ENCODE results near the gene SMYD1. TPM values are rescaled to one million over a fixed set of nuclear protein-coding genes. Genes with fewer than 3 reads are reported as not detected.

Gene SMYD1
- total RNA-seq, 6 donors from 2014 or later: not detected

- Histone ChIP-seq H3K27ac (no peak overlapping the region), H3K36me3 (peaks cover 0 to 29% (median 12%) of the 10 kb centered on the region in 4 donors), H3K27me3 (no peaks in the 10 kb centered on the region), H3K4me1 (no peaks in the 10 kb centered on the region), H3K9me3 (no peaks in the 10 kb centered on the region), H3K4me3 (no peak overlapping the region)
- 85 to 88% methylated on average over 6 of the region's 6 CpGs for WGBS, 2 donors
- no peak for ATAC-seq (ENCODE audit: low FRiP score in 2 of 2)
- TF ChIP-seq EP300 (IDR thresholded peaks at IDR 0.05): no peak
- TF ChIP-seq, protein P1, sequence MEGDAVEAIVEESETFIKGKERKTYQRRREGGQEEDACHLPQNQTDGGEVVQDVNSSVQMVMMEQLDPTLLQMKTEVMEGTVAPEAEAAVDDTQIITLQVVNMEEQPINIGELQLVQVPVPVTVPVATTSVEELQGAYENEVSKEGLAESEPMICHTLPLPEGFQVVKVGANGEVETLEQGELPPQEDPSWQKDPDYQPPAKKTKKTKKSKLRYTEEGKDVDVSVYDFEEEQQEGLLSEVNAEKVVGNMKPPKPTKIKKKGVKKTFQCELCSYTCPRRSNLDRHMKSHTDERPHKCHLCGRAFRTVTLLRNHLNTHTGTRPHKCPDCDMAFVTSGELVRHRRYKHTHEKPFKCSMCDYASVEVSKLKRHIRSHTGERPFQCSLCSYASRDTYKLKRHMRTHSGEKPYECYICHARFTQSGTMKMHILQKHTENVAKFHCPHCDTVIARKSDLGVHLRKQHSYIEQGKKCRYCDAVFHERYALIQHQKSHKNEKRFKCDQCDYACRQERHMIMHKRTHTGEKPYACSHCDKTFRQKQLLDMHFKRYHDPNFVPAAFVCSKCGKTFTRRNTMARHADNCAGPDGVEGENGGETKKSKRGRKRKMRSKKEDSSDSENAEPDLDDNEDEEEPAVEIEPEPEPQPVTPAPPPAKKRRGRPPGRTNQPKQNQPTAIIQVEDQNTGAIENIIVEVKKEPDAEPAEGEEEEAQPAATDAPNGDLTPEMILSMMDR (IDR thresholded peaks at IDR 0.05): no peak
- TF ChIP-seq POLR2A (IDR thresholded peaks at IDR 0.05): no peak
- TF ChIP-seq POLR2AphosphoS5 (IDR thresholded peaks at IDR 0.05): no peak
- DNase-seq: no peak
Observed at GRCh38 chr2:88024509-88024908, 43.1 kb upstream of the SMYD1 start.

- H3K27ac ChIP-seq: peak overlapping the region in 1 of 4 donors; percentile 32
- no peaks in the 10 kb centered on the region for H3K4me1 ChIP-seq
- no peak for TF ChIP-seq POLR2A (IDR thresholded peaks at IDR 0.05)
- TF ChIP-seq EP300 (IDR thresholded peaks at IDR 0.05): no peak
- TF ChIP-seq, protein P1 (IDR thresholded peaks at IDR 0.05): no peak
- TF ChIP-seq POLR2AphosphoS5 (IDR thresholded peaks at IDR 0.05): no peak
- 82 to 86% methylated on average over 10 of the region's 10 CpGs for WGBS, 2 donors
- H3K9me3 ChIP-seq: no peaks in the 10 kb centered on the region
- ATAC-seq (ENCODE audit: low FRiP score in 2 of 2) (no peak), DNase-seq (no peak)
- H3K27me3 ChIP-seq: no peaks in the 10 kb centered on the region
- H3K4me3 ChIP-seq: no peak overlapping the region
- peaks cover 5 to 58% (median 19%) of the 10 kb centered on the region in 4 donors for H3K36me3 ChIP-seq
Observed at GRCh38 chr2:88027697-88028389, 39.8 kb upstream of the SMYD1 start.

DNA sequence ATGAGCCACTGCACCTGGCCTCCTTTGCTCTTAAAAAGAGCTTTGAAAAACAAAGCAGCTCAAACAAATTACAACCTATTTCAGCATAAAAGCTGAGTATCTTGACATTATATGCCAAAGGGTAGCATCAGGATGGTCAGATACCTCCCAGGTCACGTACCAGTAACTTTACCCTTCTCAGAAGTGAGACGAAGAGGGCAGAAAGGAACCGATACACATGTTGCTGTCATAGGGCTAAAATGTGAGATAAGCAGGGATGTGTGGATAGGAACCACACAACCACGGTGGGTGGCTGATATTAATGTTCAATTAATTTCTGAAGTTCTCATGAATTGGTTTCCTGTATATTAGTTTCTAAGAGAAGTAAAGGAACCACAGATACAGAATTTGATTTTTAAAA is 38.7 kb upstream of the SMYD1 start:
- 92 to 96% methylated on average over 4 of the region's 4 CpGs for WGBS, 2 donors
- Histone ChIP-seq H3K4me1 (no peaks in the 10 kb centered on the region), H3K36me3 (peaks cover 5 to 68% (median 21%) of the 10 kb centered on the region in 4 donors), H3K27me3 (no peaks in the 10 kb centered on the region), H3K9me3 (no peaks in the 10 kb centered on the region), H3K4me3 (no peak overlapping the region), H3K27ac (no peak overlapping the region)
- no peak for TF ChIP-seq POLR2A (IDR thresholded peaks at IDR 0.05)
- TF ChIP-seq, protein P1 (IDR thresholded peaks at IDR 0.05): no peak
- TF ChIP-seq POLR2AphosphoS5 (IDR thresholded peaks at IDR 0.05): no peak
- TF ChIP-seq EP300 (IDR thresholded peaks at IDR 0.05): no peak
- DNase-seq (no peak), ATAC-seq (ENCODE audit: low FRiP score in 2 of 2) (no peak)

GRCh38 chr2:88032070-88032702 is 35.4 kb upstream of the SMYD1 start:
- H3K36me3 ChIP-seq: peaks cover 5 to 85% (median 22%) of the 10 kb centered on the region in 4 donors
- DNase-seq: no peak
- 90 to 99% methylated on average over 7 of the region's 7 CpGs for WGBS, 2 donors

GRCh38 chr2:88036182-88036581 is 31.4 kb upstream of the SMYD1 start:
- 77 to 83% methylated on average over 2 of the region's 2 CpGs for WGBS, 2 donors
- H3K9me3 ChIP-seq: no peaks in the 10 kb centered on the region
- TF ChIP-seq, protein P1 (IDR thresholded peaks at IDR 0.05): no peak
- no peak for TF ChIP-seq EP300 (IDR thresholded peaks at IDR 0.05)
- TF ChIP-seq POLR2A (IDR thresholded peaks at IDR 0.05): no peak
- no peak for TF ChIP-seq POLR2AphosphoS5 (IDR thresholded peaks at IDR 0.05)
- H3K4me1 ChIP-seq: peaks cover 0 to 7% (median 2%) of the 10 kb centered on the region in 4 donors
- DNase-seq: no peak
- no peak for ATAC-seq (ENCODE audit: low FRiP score in 2 of 2)
- H3K36me3 ChIP-seq: peaks cover 5 to 48% (median 7%) of the 10 kb centered on the region in 4 donors
- H3K27ac ChIP-seq: no peak overlapping the region
- H3K27me3 ChIP-seq: no peaks in the 10 kb centered on the region
- H3K4me3 ChIP-seq: no peak overlapping the region

More at GRCh38 chr2:88032070-88032702, 35.4 kb upstream of the SMYD1 start:
- no peaks in the 10 kb centered on the region for H3K27me3 ChIP-seq
- H3K27ac ChIP-seq: no peak overlapping the region
- ATAC-seq (ENCODE audit: low FRiP score in 2 of 2): no peak
- H3K4me1 ChIP-seq: peaks cover 0 to 7% (median 2%) of the 10 kb centered on the region in 4 donors
- no peak for TF ChIP-seq POLR2A (IDR thresholded peaks at IDR 0.05)
- TF ChIP-seq POLR2AphosphoS5 (IDR thresholded peaks at IDR 0.05): no peak
- no peak for TF ChIP-seq EP300 (IDR thresholded peaks at IDR 0.05)
- no peak overlapping the region for H3K4me3 ChIP-seq
- H3K9me3 ChIP-seq: no peaks in the 10 kb centered on the region

Measured in upper lobe of left lung (tissue), 6 donors.